Measurements from ENCODE around the gene LARP4B.

DNA sequence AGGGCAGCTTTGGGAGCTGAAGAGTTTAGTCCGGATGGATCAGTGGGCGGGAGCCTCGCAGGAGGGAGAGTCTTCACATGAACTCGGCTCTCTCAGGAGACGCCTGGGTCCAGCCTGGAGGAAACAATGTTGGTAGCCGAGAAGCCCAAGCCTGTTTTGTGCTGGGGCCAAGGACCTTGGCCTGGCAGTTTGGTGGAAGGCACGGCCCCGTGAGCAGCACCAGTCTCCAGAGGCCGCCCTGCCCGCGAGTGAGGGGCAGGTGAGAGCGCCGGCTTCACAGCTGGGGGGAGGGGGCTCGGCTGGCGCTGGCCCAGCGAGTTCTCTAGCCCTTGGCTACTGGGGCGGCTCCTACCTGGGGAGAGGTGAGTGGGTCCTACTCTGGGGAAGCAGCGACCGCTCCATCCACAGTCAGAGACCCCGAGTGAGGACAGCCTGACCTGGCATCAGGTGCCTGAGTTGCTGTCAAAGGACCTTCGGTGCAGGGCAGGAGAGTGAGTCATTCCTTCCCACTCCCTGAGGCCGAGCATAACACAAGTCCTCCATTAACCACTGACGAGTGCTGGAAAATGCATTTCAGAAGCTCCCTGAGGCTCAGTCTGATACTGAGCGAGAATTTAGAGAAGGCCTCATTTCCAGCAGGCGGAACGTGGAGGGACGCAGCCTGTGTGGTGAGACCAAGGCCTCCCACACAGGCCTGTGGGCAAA lies 152.7 kb downstream of the LARP4B start:
- TF ChIP-seq, protein P1, sequence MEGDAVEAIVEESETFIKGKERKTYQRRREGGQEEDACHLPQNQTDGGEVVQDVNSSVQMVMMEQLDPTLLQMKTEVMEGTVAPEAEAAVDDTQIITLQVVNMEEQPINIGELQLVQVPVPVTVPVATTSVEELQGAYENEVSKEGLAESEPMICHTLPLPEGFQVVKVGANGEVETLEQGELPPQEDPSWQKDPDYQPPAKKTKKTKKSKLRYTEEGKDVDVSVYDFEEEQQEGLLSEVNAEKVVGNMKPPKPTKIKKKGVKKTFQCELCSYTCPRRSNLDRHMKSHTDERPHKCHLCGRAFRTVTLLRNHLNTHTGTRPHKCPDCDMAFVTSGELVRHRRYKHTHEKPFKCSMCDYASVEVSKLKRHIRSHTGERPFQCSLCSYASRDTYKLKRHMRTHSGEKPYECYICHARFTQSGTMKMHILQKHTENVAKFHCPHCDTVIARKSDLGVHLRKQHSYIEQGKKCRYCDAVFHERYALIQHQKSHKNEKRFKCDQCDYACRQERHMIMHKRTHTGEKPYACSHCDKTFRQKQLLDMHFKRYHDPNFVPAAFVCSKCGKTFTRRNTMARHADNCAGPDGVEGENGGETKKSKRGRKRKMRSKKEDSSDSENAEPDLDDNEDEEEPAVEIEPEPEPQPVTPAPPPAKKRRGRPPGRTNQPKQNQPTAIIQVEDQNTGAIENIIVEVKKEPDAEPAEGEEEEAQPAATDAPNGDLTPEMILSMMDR (IDR thresholded peaks at IDR 0.05) = no peak
- no peak for TF ChIP-seq POLR2A (IDR thresholded peaks at IDR 0.05)
